ENCODE data around the gene KLHL8.

DNA sequence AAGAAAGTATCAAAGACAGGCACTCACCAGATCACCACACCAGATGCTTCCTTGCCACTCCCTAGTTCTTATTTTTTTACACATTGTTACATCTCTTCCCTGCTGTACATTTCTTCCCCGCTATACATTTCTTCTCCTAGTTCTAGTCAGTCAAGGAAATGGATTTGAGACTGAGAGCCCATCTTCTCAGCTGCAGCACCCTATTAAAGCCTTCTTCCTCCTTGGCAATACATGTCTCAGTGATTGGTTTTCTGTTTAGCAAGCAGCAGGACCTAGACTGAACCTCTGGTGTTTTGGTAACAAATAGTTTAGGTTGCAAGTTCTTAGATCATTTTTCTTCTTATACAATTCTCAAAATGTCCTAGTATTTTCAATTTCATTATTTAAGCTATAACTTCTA, 35.3 kb upstream of the KLHL8 start:
- TF ChIP-seq POLR2AphosphoS5 (IDR thresholded peaks at IDR 0.05; ENCODE audit: low read depth, low read length) (no peak), POLR2A (IDR thresholded peaks at IDR 0.05; ENCODE audit: low read depth, low read length) (no peak), PAX5 (IDR thresholded peaks at IDR 0.05; ENCODE audit: insufficient read depth, low read length, severe bottlenecking) (no peak), TAF1 (IDR thresholded peaks at IDR 0.05; ENCODE audit: low read depth, low read length) (no peak), SPI1 (IDR thresholded peaks at IDR 0.05; ENCODE audit: low read depth, low read length) (no peak)

Measured in GM12891 (cell line).